Endothelial cell of umbilical vein (primary cell): ENCODE measurements around the gene ZNF626.
"Not testable (repeated sequence)": the region's sequence is repeated elsewhere in the genome, so short reads cannot be mapped to it uniquely, and the experiment has no call there.

Experiments used
- CTCF ChIP-seq, 2 donors: IDR thresholded peaks; 1 replicate in 1 of 2; 2 replicates in 1 of 2; pipeline ENCODE4 v1.5.1; 2011; ENCODE audit warnings: low read length in 2 of 2, mild to moderate bottlenecking in 2 of 2, moderate library complexity in 2 of 2, control low read depth in 1 of 2, inconsistent platforms in 1 of 2, low read depth in 1 of 2; ENCODE audit not compliant: insufficient read depth in 1 of 2; ENCODE audit errors: extremely low read depth in 1 of 2
- EZH2 ChIP-seq: IDR thresholded peaks from 2 replicates; pipeline ENCODE4 v1.6.1; 2012; ENCODE audit warnings: borderline replicate concordance, low read depth, mild to moderate bottlenecking, moderate library complexity, low read length, inconsistent platforms; ENCODE audit not compliant: severe bottlenecking
- JUN ChIP-seq: IDR thresholded peaks from 2 replicates; pipeline ENCODE4 v1.6.1; 2011; ENCODE audit warnings: borderline replicate concordance, low read depth; ENCODE audit not compliant: insufficient read length, insufficient read depth
- MAX ChIP-seq: IDR thresholded peaks from 2 replicates; pipeline ENCODE4 v1.6.1; 2011; ENCODE audit not compliant: insufficient read depth, insufficient read length
- MYC ChIP-seq: IDR thresholded peaks from one replicate; pipeline ENCODE4 v1.6.1; 2011; ENCODE audit warnings: mild to moderate bottlenecking, low read depth, low read length
- POLR2A ChIP-seq: IDR thresholded peaks from 2 replicates; pipeline ENCODE4 v1.6.1; 2012; ENCODE audit warnings: low read depth, mild to moderate bottlenecking, control low read depth, low read length
- POLR2AphosphoS5 ChIP-seq: IDR thresholded peaks from 2 replicates; pipeline ENCODE4 v1.6.1; 2012; ENCODE audit warnings: low read depth, mild to moderate bottlenecking, control low read depth, low read length, moderate library complexity; ENCODE audit not compliant: insufficient read depth

- TF ChIP-seq CTCF (IDR thresholded peaks at IDR 0.05; ENCODE audit: extremely low read depth in 1 of 2, insufficient read depth in 1 of 2, low read depth in 1 of 2, low read length in 2 of 2); MYC; POLR2AphosphoS5; POLR2A; EZH2; MAX; JUN: not testable (repeated sequence)
These were observed 36.8 kb downstream of the ZNF626 start for GRCh38 chr19:20624560-20624959.
